Activated CD4-positive, alpha-beta T cell treated with anti-CD3 and anti-CD28 coated beads, Interleukin-2, amount 50 U/mL, for 4 hours (primary cell): ENCODE results near the gene ERO1B.
"Not testable (repeated sequence)": the region's sequence is repeated elsewhere in the genome, so short reads cannot be mapped to it uniquely, and the experiment has no call there.

ENCODE experiments used
- DNase-seq, 2 experiments: peaks; one replicate each; pipeline ENCODE4 v3.0.0-alpha.2; 2020

The ERO1B gene

DNA sequence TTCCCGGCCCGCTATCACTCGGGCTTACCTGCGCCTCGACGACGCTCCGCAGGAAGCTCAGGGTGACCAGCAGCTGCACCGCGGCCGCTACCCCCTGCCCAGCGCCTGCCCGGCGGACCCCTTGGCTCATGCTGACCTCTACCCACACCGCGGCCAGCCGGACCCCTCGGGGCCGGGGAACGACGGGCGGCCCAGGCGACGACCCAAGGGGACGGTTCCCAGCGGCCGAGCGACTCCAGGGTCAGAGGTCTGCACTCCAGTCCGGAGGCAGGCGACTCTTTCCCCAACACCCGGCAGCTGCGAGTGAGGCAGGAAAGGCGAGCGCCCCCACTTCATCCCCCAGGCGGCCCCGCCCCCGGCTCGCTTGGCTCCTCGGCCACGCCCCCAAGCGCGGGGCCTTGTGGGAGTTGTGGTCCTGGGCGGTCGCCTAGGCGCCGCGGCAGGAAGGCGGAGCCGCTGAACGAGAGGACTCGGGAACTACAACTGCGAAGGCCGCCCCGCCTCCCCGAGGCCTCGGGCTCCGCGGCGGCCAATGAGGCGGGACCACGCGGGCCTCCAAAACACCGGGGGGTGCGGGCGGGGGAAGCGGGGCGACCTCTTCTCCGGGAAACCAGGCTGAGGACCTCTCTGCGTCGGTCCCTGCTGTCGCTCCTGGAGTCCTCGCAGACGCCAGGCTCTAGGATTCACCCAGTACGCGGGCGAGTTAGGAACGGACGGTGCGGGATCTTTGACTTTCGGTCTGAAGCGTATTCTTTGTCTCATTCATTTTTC lies at the start of gene ERO1B:
Gene ERO1B, minus strand, starts transcription at position 305 of the 771 bp plus-strand sequence. Its CDS starts 175 bp downstream, at position 130.
- peak; percentile 95 to 96 for DNase-seq

- not testable (repeated sequence) for DNase-seq
Observed at GRCh38 chr1:236331412-236331811, 49.7 kb upstream of the ERO1B start.

DNA sequence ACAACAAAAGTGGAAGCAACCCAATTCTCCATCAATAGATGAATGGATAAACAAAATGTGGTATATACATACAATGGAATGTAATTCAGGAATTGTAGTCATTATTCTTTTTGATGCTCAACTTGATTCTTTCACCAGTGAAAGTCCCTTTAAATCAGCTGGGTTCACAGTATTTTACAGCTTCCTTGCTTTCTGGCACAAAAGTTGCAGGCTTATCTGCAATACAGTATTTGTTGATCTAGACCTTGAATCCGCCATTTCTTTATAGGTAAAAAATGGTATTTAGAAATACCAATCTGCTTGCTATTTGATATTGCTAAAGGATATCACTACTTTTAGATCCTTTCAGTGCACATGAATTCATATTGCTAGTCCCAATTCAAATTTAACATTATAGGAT lies 44.7 kb upstream of the ERO1B start:
- DNase-seq = no peak

- no peak for DNase-seq
Observed at GRCh38 chr1:236325567-236325966, 43.8 kb upstream of the ERO1B start.

- no peak for DNase-seq
Observed at GRCh38 chr1:236323819-236324411, 42.2 kb upstream of the ERO1B start.

- DNase-seq = no peak
Observed at GRCh38 chr1:236322566-236323409, 41.0 kb upstream of the ERO1B start.

DNA sequence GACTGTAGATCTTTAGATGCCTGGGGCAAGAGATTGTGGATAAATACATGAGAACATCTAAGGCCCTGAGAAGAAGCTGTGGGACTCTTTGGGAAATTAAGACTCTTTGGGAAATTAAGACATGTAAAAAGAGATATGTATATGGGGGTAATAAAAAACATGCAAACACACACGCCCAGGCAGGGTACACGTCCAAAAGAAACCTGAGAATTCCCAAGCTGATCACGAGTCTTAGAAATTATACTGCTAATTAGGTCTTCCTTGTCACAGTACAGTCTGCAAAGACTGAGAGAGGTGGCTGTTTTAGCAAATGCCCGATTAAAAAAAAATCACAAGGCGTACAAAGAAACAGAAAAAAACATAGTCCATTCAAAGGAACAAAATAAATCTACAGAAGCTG lies 39.3 kb upstream of the ERO1B start:
- no peak for DNase-seq

GRCh38 chr1:236320671-236321070 lies 38.9 kb upstream of the ERO1B start:
- no peak for DNase-seq

- no peak for DNase-seq
Observed at GRCh38 chr1:236320214-236320613, 38.5 kb upstream of the ERO1B start.

- DNase-seq = no peak
Observed at GRCh38 chr1:236316437-236316836, 34.7 kb upstream of the ERO1B start.

- DNase-seq = no peak
Observed at GRCh38 chr1:236315518-236315917, 33.8 kb upstream of the ERO1B start.

- DNase-seq = no peak
Observed at GRCh38 chr1:236315092-236315491, 33.3 kb upstream of the ERO1B start.

GRCh38 chr1:236314050-236314449 lies 32.3 kb upstream of the ERO1B start:
- DNase-seq = not testable (repeated sequence)

DNA sequence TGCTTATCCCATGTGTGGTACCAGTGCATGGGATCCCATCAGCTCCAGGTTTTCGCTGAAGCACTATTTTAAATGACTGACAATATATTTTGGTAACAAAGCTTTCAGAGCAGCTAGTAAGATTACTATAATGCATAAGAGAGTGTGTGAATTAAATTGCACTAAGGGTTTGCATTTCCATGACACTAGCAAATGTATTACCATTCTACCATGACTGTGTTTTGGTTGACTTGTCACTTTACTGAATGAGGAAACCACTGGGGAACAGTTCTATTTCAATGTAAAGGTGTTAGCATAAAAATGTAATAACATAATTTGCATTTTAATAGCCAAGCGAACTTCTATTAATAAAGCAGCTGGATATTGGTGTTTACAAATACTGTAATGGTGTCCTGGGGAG lies 31.7 kb upstream of the ERO1B start:
- no peak for DNase-seq

DNA sequence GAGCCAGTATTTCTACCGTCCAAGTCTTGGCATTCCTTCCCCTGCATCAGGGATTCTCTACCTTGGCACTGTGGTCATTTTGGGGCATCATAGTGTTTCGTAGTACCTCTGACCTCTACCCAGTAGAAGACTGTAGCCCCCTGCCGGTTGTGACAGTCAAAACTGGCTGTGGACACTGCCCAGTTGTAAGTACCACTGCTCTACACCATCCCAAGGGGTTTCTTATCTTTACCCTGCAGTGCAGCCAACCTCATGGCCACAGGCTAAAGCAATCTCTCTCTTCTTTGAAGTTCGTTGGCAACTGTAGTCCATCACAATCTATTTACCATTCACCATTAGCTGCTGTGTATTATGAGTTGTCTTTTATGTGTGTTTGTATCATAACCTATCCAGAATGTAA lies 29.3 kb upstream of the ERO1B start:
- no peak for DNase-seq

DNA sequence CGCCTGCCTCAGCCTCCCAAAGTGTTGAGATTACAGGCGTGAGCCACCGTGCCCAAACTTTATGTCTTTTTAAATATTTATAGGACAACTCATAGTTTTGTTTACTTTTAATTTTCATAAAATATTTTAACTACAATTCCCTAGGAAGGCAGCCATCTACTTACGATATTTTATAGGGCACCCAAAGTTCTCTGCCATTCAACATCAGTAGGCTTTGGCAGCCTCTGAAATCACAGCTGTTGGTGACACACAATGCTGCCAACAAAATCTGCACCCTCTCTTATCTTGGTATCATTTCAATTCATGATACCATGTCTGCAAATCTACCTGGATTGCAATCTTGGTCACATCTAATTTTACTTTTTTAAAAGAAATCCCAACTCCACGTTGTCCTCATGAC lies 27.1 kb upstream of the ERO1B start:
- no peak for DNase-seq

DNA sequence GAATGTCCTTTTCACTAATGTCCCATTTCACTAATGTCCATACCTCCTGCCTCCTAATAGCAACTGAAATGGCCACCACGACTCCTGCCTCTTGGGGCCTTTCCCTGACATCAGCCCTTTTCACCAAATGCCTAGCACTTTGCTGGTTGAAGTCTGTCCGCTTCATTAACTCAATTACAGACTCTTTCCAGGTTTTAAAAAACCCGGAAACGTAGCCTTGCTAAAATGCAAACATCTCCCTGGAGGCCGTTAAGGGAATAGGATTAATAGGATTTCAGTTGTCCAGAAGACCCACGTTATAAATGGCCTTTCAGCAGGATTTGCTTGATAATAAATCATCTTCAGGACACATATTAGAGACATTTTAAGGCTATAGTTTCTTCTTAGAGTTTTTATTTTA lies 25.7 kb upstream of the ERO1B start:
- no peak for DNase-seq

GRCh38 chr1:236304682-236305081 lies 22.9 kb upstream of the ERO1B start:
- no peak for DNase-seq

DNA sequence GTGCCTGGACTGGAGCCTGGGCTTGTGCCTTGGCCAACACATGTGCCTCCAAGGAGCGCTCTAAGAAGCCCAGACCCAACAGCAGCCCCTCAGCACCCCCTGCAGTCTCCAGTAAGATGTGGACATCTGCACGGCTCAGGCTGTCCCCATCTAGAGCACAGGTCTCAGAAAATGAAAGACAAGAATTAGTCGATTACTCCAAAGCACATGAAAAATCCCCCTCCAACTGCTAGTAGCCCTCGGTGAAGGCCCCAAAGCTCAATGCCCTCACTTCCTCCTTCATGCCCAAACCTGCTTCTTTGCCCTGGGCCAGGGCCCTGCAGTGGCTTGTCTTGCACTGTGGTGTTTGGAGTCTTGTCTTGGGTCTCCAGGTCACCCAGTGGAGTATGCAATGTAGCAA lies 21.9 kb upstream of the ERO1B start:
- no peak for DNase-seq

DNA sequence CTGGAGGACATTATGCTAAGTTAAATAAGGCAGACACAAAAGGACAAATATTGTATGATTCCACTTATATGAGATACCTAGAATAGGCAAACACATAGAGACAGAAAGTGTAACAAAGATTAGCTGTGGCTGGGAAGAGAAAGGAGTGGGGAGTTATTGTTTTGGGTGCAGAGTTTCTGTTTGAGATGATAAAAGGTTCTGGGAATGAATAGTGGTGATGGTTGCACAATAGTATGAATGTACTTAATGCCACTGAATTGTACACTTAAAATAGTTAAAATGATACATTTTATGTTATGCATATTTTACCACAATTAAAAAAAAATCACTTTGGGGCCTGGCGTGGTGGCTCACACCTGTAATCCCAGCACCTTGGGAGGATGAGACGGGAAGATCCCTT lies 21.2 kb upstream of the ERO1B start:
- DNase-seq = no peak

DNA sequence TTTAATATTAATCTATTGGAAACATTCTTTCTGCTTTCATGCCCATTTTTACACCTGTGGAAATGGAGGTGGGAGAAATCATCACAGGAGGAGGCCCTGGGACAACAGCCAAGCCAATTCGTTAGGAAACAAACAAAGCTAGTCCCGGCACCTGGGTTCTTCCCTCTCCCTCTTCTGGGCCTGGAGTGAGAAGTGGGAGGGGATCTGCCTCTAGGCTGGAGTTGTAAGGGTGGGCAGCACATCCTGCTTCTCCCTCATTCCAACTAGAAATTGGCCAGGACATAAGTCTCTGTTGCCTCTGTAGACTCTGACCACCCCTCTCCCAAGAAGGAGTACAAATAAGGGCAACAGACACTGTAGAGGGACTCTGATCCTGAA lies 20.2 kb upstream of the ERO1B start:
- no peak for DNase-seq

GRCh38 chr1:236301080-236301957 lies 19.6 kb upstream of the ERO1B start:
- DNase-seq = no peak

DNA sequence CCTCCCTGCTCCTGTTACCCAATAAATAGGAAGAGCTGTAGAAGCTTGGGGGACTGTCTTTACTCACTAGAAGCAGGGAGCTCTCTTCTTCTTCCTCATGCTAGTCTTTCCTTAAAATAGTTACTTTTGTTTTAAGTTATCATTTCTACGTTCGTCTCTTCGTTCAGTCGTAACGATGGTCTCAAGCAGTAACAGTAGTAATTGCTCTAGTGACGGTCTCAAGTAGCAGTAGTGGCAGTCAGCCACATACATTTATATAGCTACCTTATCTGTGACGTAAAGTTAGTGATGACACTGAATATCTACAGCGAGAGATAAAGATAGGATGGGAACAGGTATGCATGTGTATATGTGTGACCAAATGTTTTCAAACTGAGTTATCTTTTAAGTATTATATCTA lies 15.4 kb upstream of the ERO1B start:
- DNase-seq = no peak
